A673 (cell line): Measurements from ENCODE around the gene ACTL6B.

ENCODE experiments used
- CTCF ChIP-seq: fragments of 300-800, 200-600 bp; sonication (generic); conservative IDR thresholded peaks from 2 replicates; pipeline ENCODE4 v1.5.1; 2017; ENCODE audit warnings: low read depth, mild to moderate bottlenecking, antibody characterized with exemption, low read length, moderate library complexity, mixed read lengths
- EZH2 ChIP-seq: fragments of 200-600 bp; sonication (generic); IDR thresholded peaks from 2 replicates; pipeline ENCODE4 v1.6.1; 2017; ENCODE audit warnings: borderline replicate concordance, low read depth, mild to moderate bottlenecking, mixed read lengths, antibody characterized with exemption, low read length; ENCODE audit not compliant: poor library complexity, severe bottlenecking

GRCh38 chr7:100683659-100684533 is 27.6 kb upstream of the ACTL6B start:
- TF ChIP-seq CTCF (no peak), EZH2 (no peak)
